GM10847 (cell line): ENCODE results near the gene C19orf12.

ENCODE experiments used
- POLR2A ChIP-seq: IDR thresholded peaks from 2 replicates; pipeline ENCODE4 v1.6.1; 2011; ENCODE audit not compliant: insufficient read length; ENCODE audit errors: extremely low read depth

Gene C19orf12

DNA sequence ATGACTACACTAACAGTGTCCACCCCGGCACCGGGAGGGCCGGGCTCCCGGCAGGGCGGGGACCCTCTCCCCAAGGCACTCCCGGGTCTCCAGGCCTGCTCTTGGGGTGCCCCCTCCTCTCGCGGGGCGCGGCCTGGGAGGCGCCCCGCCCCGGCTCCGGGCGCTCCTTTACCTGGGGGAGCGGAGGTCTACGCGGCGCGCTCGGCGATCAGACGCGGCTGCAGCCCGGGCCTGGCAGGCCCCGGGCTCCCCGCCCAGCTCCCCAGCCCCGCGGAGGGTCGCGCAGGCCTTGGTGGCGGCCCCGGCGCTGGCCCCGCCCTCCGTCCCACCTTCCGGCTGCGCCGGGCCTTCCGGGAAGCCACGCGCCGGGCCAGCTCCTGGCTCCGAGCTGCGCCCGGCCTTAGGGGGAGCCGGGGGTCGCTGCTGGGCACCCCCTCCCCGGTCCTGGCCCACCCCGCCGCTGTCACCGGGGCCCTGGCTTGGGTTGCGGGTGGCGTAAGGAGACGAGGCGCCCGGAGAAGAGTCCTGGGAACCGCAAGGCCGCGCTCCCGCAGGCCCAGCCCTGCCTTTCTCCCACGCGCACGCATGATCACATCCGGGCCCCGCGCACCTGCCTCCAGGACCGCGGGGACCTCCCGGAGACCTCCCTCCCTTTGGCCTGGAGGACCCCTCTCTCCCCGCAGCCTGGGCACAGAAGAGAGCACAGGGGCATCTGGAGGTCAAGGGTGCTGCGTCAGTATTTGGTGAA lies at the start of gene C19orf12:
Gene C19orf12, minus strand, starts transcription at position 309 of the 748 bp plus-strand sequence. CDS start 6,848 bp downstream, outside the sequence.
- TF ChIP-seq POLR2A = peak; percentile 78

DNA sequence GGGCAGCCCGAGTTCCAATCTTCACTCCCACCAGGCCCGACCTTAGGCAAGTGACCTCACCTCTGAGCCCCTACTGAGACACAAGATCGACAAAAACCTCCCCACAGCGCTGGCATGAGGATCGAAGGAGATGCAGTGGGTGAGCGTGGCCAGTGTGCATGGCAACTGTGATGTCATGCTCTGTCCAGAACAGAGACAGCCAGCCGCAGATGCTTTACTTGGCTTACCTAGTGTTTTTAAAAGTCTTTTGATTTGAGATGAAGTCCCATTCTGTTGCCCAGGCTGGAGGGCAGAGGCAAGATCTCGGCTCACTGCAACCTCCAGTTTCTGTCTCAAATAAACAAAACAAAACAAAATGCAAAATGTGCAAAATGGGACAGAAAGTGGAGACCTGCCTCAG lies 49.3 kb upstream of the C19orf12 start:
- TF ChIP-seq POLR2A = no peak

DNA sequence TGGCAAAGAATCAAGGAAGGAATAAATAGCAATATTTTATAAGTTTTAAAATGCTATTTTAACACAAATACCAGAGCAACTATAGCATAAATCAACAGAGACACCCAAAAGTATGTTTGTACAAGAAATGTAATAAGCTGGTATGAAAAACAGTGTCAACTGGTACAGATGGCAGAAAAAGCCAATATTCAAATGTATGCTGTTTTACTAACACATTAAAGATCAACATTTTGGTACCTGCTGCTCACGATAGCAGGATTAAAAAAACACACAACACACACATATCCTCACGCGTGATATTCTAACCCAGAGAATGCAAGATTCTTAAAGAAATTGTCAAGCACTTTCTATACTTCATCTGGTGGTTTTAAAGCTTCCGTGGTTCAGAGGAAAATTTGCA lies 48.1 kb upstream of the C19orf12 start:
- no peak for TF ChIP-seq POLR2A

DNA sequence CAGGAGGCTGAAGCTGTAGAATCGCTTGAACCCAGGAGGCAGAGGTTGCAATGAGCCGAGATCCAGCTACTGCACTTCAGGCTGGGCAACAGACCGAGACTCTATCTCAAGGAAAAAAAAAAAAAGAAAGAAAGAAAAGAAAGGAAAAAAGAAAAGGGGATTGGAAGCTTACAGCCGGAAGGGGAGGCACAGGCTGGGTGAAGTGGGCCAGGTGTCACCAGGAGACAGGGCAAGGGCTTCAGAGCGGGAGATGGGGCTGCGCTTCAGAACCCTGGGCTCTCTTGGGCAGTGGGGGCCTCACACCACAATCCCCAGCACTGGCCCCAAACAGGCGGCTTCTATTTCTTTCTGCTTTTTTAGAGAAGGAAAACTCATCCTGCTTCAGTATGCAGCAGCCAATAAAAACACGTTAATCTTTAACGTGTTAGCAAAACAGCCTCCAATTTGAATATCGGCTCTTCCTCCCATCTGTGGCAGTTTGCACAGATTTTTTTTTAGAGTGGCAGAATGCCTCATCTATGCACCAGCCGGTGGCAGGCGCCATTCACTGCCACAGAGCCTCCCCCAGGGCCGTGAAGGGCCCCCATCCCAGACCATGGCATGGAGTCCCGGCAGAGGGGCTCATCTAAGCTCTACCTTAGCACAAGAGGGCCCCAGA lies 46.6 kb upstream of the C19orf12 start:
- TF ChIP-seq POLR2A = no peak

DNA sequence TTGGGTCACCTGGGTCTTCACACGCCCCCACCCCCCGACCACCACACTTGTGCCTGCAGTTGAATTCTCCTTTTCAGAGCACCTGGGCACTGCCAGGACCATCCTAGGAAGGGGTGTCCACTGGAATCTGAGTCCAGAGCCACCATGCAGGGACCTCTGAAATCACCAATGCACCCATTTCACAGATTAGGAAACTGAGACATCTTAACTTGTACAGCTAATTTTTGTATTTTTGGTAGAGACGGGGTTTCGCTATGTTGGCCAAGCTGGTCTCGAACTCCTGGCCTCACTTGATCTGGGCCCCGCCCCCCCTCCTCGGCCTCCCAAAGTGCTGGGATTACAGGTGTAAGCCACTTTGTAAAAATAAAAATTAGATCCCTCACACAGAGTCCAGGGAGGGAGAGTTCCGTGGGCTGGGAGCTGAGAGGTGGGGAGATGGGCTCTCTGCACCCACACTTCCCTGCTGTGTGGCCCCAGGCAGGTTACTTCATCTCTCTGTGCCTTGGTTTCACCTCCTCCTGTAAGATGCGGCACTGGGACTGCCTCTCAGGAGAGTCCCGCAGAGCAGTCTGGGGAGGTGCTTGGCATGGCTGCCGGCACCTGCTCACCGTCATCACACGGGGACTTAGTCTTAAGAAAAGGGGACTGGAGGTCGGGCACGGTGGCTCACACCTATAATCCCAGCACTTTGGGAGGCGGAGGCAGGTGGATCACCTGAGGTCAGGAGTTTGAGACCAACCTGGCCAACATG lies 45.9 kb upstream of the C19orf12 start:
- no peak for TF ChIP-seq POLR2A

DNA sequence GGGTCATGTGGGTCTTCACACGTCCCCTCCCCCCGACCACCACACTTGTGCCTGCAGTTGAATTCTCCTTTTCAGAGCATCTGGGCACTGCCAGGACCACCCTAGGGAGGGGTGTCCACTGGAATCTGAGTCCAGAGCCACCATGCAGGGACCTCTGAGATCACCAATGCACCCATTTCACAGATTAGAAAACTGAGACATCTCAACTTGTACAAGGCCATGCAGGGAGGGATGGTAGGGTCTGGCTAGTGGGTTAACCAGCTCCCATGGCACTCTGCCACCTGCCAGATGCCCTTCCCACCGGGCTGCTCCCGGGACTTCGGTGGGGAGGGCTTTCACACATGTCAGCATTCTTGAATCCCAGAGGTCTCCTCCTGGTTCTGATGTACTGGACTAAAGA lies 44.3 kb upstream of the C19orf12 start:
- TF ChIP-seq POLR2A = no peak

DNA sequence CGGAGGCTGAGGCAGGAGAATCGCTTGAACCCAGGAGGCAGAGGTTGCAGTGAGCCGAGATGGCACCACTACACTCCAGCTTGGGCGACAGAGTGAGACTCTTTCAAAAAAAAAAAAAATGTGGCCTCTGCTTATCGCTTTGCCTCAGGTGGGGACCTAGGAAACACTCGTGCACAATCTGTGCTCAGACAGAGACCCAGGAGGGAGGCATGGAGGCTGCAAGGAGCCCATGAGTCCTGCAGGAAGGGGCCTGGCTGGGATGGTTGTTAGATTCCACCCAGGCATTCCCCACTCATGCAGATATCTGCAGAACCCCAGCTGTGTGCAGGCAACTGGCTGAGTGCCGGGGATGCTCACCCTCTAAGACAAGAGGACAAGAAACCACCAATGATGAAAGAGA lies 43.8 kb upstream of the C19orf12 start:
- TF ChIP-seq POLR2A = no peak

DNA sequence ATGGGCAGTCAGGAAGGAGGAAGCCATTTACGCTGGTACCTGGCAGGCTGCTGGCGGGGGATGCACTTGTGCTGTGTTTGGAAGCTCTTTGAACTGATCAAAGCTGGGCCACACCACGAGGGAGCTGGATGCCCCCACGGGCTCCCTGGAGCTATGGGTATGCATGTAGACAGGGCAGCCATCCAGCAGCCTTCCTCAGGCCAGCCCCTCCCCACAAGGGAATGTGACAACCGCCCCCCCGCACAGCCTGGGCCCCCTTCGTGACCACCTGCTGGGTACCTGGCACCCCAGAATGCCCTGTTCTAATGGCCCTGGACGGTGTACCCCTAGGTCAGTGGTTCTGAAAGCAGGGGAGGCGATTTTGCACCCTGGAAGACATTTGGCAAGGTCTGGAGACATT lies 42.5 kb upstream of the C19orf12 start:
- TF ChIP-seq POLR2A = no peak

DNA sequence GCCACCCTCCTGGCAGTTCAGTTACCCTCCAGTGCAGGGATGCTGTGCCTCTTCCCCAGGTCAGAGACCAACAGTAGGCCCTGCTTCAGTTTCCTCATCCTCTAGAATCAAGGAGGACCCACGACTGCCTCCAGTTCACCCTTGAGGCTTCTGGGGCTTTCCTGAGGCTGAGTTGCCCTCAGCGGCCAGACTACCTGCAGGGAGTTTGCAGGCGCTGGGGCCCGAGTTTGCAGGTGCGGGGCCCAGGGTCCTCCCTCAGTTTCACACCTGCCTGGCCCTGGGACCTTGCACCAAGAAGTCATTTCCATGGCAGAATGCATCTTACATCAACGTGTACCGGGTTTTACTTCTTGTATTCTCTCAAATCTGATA lies 38.9 kb upstream of the C19orf12 start:
- TF ChIP-seq POLR2A = no peak

DNA sequence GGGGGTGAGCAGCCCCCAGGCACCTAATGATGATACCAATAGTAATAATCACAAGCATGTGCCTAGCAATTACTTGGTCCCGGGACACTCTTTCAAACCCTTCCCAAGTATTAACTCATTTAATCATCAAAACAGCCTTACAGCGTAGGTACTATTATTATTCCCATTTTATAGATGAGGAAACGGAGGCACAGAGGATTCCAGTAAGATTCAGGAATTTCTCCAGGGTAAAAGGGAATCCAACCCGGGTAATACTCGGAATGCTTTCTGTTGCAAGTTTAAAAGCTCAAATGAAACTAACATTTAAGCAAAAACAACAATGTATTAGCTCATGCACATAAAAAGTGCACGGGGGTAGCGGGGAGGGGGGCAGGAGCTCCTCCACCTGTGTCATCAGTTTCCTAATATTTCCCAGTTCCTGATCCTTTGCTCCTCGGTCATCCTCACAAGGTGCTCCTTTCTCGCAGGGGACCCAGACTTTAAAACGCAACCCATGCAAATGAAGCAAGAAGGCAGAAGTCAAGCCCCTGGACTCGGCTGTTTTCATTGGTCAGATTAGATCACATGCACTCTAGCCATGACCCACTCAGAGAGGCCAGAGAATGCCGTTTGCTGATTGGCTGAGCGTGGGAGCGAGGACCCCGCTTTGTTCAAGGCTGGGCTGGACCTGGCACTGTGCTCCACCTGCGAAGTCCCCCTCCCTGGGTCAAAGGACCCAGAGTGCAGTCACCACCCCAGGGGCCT lies 38.3 kb upstream of the C19orf12 start:
- TF ChIP-seq POLR2A = no peak

DNA sequence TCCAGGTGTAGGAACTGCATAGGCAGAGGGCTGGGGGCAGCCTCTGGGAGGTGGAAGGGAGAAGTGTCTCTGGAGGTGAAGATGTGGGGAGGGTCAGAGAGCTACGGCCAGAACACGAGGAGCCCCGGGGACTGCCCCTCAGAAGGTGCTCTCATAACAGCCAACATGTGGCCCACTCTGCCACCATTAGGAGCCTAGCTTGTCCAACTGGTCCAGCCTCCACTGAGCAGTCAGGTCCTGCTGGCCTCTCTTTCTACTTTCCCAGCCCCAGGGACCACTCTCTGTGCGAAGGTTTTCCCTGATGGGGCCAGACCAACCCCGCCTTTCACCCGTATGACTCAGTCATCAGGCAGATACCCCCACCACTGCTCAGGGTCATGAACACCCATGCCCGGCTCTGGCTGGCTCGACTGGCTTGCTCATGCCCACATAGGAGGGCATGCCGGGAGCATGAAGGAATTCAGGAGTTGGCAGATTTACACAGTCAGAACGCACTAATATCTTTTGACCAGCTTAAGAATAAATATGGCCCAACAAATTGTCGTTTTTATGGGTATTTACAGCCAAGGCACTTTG lies 37.5 kb upstream of the C19orf12 start:
- TF ChIP-seq POLR2A = no peak

DNA sequence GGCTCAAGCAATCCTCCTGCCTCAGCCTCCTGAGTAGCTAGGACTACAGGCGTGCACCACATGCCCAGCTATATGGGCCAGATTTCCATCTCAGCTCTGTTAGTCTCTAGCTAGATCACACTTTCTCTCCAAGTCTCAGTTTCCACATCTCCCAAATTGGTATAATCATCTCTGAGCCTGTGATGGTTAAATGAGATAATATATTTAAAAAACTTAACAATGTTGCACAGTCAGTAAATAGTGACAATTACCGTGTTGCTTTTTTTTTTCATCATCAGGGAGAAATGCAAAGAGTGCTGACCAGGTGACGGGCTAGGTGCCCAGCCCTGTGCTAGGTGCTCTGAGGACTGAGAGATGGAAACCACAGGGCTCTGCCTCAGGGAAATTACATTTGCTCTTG lies 36.9 kb upstream of the C19orf12 start:
- no peak for TF ChIP-seq POLR2A

DNA sequence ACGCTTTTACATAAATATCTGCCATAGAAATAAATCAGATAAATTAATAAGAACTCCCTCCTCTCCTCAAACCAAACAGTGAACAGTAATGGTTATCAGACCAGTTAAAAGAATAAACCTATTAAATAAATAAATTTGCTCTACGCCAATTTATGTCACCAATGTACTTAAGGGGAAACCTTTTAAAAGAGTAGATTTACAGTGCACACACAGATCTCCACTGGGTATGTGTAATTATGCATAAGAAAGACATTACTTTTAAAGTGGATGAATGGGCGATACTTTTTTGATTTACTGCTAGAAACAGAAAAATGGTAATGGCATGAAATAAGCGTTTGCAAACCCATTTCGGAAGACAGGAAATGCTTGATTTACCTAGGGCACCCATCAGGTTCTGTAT lies 34.9 kb upstream of the C19orf12 start:
- TF ChIP-seq POLR2A = no peak

DNA sequence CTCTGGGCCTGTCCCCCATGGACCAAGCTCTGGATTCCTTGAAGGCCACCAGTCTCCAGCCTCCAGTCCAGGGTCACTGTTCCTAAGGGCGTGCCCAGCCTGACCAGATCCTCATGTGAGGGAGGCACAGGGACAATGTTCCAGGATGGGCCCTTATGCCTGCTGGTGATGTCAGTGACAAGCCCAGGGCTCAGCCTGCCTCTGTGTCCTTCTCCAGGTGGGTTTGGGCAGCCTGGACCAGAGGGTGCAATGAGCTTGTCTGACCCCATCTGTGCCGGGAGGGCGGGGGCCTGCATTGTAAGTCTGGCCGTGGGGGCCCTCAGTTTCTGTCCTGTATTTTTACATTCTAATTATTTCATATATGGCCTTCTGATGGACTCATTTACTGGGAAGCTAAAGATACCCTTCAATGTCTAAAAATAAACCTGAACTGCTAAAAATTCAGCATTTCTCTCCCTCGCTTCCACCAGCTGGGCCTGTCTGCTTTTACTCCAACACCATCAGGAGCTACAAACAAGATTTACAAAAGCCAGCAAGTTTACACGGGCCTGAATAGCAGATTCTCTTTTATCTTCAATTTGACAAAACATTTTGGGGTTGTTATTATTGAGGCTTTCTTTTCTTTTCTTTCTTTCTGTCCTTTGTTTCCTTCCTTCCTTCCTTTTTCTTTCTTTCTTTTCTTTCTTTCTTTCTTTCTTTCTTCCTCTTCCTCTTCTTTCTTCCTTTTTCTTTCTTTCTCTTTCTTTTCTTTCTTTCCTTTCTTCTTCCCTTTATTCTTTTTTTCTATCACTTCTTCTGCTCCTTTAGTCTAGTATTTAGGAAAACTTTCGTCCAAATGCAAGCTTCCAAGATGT lies 34.2 kb upstream of the C19orf12 start:
- TF ChIP-seq POLR2A = no peak
